HepG2 (cell line): ENCODE results near the gene ZNRF3. TPM values are rescaled to one million over a fixed set of nuclear protein-coding genes. Genes with fewer than 3 reads are reported as not detected.

Experiments used
- CAMTA2 ChIP-seq: sonication (generic); formaldehyde crosslinking; IDR thresholded peaks from 2 replicates; pipeline ENCODE4 v1.4.0; 2020; ENCODE audit warnings: mild to moderate bottlenecking, missing genetic modification reagents, borderline replicate concordance
- DR1 ChIP-seq: sonication (generic); formaldehyde crosslinking; IDR thresholded peaks from 2 replicates; pipeline ENCODE4 v1.8.0; 2021; ENCODE audit warnings: mild to moderate bottlenecking, missing genetic modification reagents, inconsistent platforms
- E2F5 ChIP-seq: sonication (generic); formaldehyde crosslinking; conservative IDR thresholded peaks from 2 replicates; pipeline ENCODE4 v1.4.0; 2020; ENCODE audit warnings: missing genetic modification reagents
- PAXIP1 ChIP-seq: sonication (generic); formaldehyde crosslinking; conservative IDR thresholded peaks from 2 replicates; pipeline ENCODE4 v1.4.0; 2020; ENCODE audit warnings: mild to moderate bottlenecking, missing genetic modification reagents, moderate library complexity
- STAG1 ChIP-seq: sonication (generic); formaldehyde crosslinking; IDR thresholded peaks from 2 replicates; pipeline ENCODE4 v1.4.0; 2020; ENCODE audit warnings: missing genetic modification reagents
- TAF1 ChIP-seq: sonication (generic); formaldehyde crosslinking; IDR thresholded peaks from 2 replicates; pipeline ENCODE4 v1.4.0; 2020; ENCODE audit warnings: missing genetic modification reagents
- ZGPAT ChIP-seq: IDR thresholded peaks from 2 replicates; pipeline ENCODE4 v1.6.1; 2016; ENCODE audit warnings: mild to moderate bottlenecking
- polyA plus RNA-seq, 8 experiments: library from polyadenylated mRNA; depleted of rRNA in 3 of 8; stranded (reverse) in 7 of 8; unstranded in 1 of 8; fragments of >200 nt; fragmentation: Illumina TruSeq in 4 of 8; extraction: Trizol in 4 of 8; gene quantifications; 2 replicates each; pipeline versions ENCODE4 v1.2.1 to v1.2.3, GENCODE V29; 2011 to 2016; ENCODE audit warnings: low read depth in 4 of 8, missing spikeins in 1 of 8, mixed read lengths in 1 of 8; ENCODE audit not compliant: insufficient read depth in 1 of 8
- total RNA-seq, 5 experiments: library from RNA; depleted of rRNA; stranded (reverse); fragments of >200 nt; fragmentation: Illumina TruSeq; extraction: Trizol; gene quantifications; 2 replicates each; pipeline ENCODE4 v1.2.3, GENCODE V29; 2016; ENCODE audit warnings: low read depth in 1 of 5

Gene ZNRF3
- total and polyA plus RNA-seq, 2 of the 13 experiments (the other 11 are each of a cell fraction or from before 2014, with no cell fraction given), result 20.3 to 36.7 TPM

- no peak for TF ChIP-seq PAXIP1 (CRISPR knock-in tag)
- TF ChIP-seq TAF1, result no peak
- no peak for TF ChIP-seq ZGPAT
- no peak for TF ChIP-seq CAMTA2 (CRISPR knock-in tag)
- no peak for TF ChIP-seq E2F5 (CRISPR knock-in tag)
- no peak for TF ChIP-seq STAG1 (CRISPR knock-in tag)
- no peak for TF ChIP-seq DR1 (CRISPR knock-in tag)
These were observed 197.0 kb downstream of the ZNRF3 start (continued) for GRCh38 chr22:29080106-29080975.
